Activated effector memory CD4-positive, alpha-beta T cell treated with anti-CD3 and anti-CD28 coated beads, Interleukin-2, amount 50 U/mL, for 16 hours (primary cell): ENCODE measurements around the gene VTI1A.
"Not testable (repeated sequence)": the region's sequence is repeated elsewhere in the genome, so short reads cannot be mapped to it uniquely, and the experiment has no call there.

Experiments used
- DNase-seq: peaks from one replicate; pipeline ENCODE4 v3.0.0-alpha.2; 2020

VTI1A gene

GRCh38 chr10:112456533-112456932 lies 9.5 kb downstream of the VTI1A start:
- DNase-seq = no peak

- no peak for DNase-seq
Observed at GRCh38 chr10:112460366-112460765, 13.4 kb downstream of the VTI1A start.

GRCh38 chr10:112461029-112461887 lies 14.2 kb downstream of the VTI1A start:
- DNase-seq = no peak

GRCh38 chr10:112464074-112464473 lies 17.1 kb downstream of the VTI1A start:
- DNase-seq = not testable (repeated sequence)

GRCh38 chr10:112465299-112465883 lies 18.4 kb downstream of the VTI1A start:
- no peak for DNase-seq

GRCh38 chr10:112466802-112467201 lies 19.8 kb downstream of the VTI1A start:
- no peak for DNase-seq

GRCh38 chr10:112467541-112468075 lies 20.6 kb downstream of the VTI1A start:
- no peak for DNase-seq

GRCh38 chr10:112471878-112472487 lies 25.0 kb downstream of the VTI1A start:
- no peak for DNase-seq

GRCh38 chr10:112475575-112476218 lies 28.7 kb downstream of the VTI1A start:
- DNase-seq = no peak

- no peak for DNase-seq
Observed at GRCh38 chr10:112481602-112482001, 34.6 kb downstream of the VTI1A start.

- no peak for DNase-seq
Observed at GRCh38 chr10:112484399-112484798, 37.4 kb downstream of the VTI1A start.

- DNase-seq = no peak
Observed at GRCh38 chr10:112487964-112488363, 40.9 kb downstream of the VTI1A start.

GRCh38 chr10:112490545-112490944 lies 43.5 kb downstream of the VTI1A start:
- no peak for DNase-seq

- no peak for DNase-seq
Observed at GRCh38 chr10:112491144-112491543, 44.1 kb downstream of the VTI1A start.

- DNase-seq = no peak
Observed at GRCh38 chr10:112492736-112493135, 45.7 kb downstream of the VTI1A start.

GRCh38 chr10:112497347-112497950 lies 50.4 kb downstream of the VTI1A start:
- no peak for DNase-seq

- no peak for DNase-seq
Observed at GRCh38 chr10:112498806-112499205, 51.8 kb downstream of the VTI1A start.

GRCh38 chr10:112499985-112500384 lies 53.0 kb downstream of the VTI1A start:
- DNase-seq = not testable (repeated sequence)

- DNase-seq = no peak
Observed at GRCh38 chr10:112502536-112502935, 55.5 kb downstream of the VTI1A start.

GRCh38 chr10:112503643-112504042 lies 56.6 kb downstream of the VTI1A start:
- DNase-seq = no peak

- DNase-seq = no peak
Observed at GRCh38 chr10:112507046-112507445, 60.0 kb downstream of the VTI1A start.

GRCh38 chr10:112507988-112508387 lies 61.0 kb downstream of the VTI1A start:
- DNase-seq = no peak
